GM12878 (cell line): ENCODE results near the gene SPCS3. TPM values are rescaled to one million over a fixed set of nuclear protein-coding genes. Genes with fewer than 3 reads are reported as not detected.

Experiments
- ATAC-seq: fragments of 200-7000 bp; cut with Tn5 transposase; 3 replicates; pipeline ENCODE4 v1.9.1; 2020; ENCODE audit warnings: mild to moderate bottlenecking, moderate library complexity
- BruUV-seq: library from RNA; stranded (reverse); fragments of 400-500 nt; replicated peaks from 2 replicates; lab custom pipeline; 2021; lab: Mats Ljungman, UMichigan
- CTCF ChIA-PET: fragments of 300-600 bp; sonication (Branson Sonifier 250); formaldehyde crosslinking; extraction: SDS; loops from one replicate; lab custom pipeline; 2021; ENCODE audit warnings: inconsistent platforms; lab: Yijun Ruan, JAX
- POLR2A ChIA-PET: fragments of 350-600 bp; formaldehyde crosslinking; extraction: SDS; loops from one replicate; lab custom pipeline; 2021; ENCODE audit warnings: inconsistent platforms; lab: Charles Lee
- RAD21 ChIA-PET: fragments of 300-600 bp; sonication (Branson Sonifier 250); formaldehyde crosslinking; loops from one replicate; lab custom pipeline; 2023; ENCODE audit warnings: antibody characterized with exemption; ENCODE audit not compliant: unreplicated experiment; lab: Charles Lee
- SMC1A ChIA-PET: fragments of 300-600 bp; sonication (Branson Sonifier 250); formaldehyde crosslinking; loops from one replicate; lab custom pipeline; 2023; ENCODE audit not compliant: unreplicated experiment, uncharacterized antibody; lab: Charles Lee
- DNase-seq: peaks from one replicate; pipeline ENCODE4 v3.0.0-alpha.2; 2011; ENCODE audit warnings: low read depth, low spot score
- FAIRE-seq: peaks from 3 replicates; lab custom pipeline; 2011; peaks lifted over from hg19 to GRCh38; lab: Jason Lieb, UNC
- H2AFZ ChIP-seq: 2 replicates; pipeline ENCODE4 v1.6.0; 2011; ENCODE audit warnings: low read depth, low read length, control low read depth; ENCODE audit not compliant: control insufficient read depth
- H3K27ac ChIP-seq: 2 replicates; pipeline ENCODE4 v1.5.1; 2011; ENCODE audit warnings: control low read depth; ENCODE audit not compliant: control insufficient read depth, insufficient read depth
- H3K27me3 ChIP-seq, 2 experiments: replicated peaks in 1 of 2; 2 replicates each; pipeline versions ENCODE4 v1.6.0 to v1.6.1; 2011; ENCODE audit warnings: low read length in 1 of 2; ENCODE audit not compliant: control insufficient read depth in 2 of 2, insufficient read depth in 2 of 2
- H3K36me3 ChIP-seq, 2 experiments: 2 replicates each; pipeline ENCODE4 v1.5.1; 2011; ENCODE audit warnings: low read length in 1 of 2; ENCODE audit not compliant: control insufficient read depth in 2 of 2, insufficient read depth in 2 of 2
- H3K4me1 ChIP-seq: 2 replicates; pipeline ENCODE4 v1.6.1; 2011; ENCODE audit warnings: mild to moderate bottlenecking, low read length, moderate library complexity, mixed read lengths; ENCODE audit not compliant: control insufficient read depth, insufficient read depth
- H3K4me2 ChIP-seq: 2 replicates; pipeline ENCODE4 v1.6.0; 2011; ENCODE audit warnings: control low read depth; ENCODE audit not compliant: control insufficient read depth, insufficient read depth
- H3K4me3 ChIP-seq: fragments of 200-600 bp; sonication (generic); 2 replicates; pipeline ENCODE4 v1.5.1; 2016
- H3K79me2 ChIP-seq: 2 replicates; pipeline ENCODE4 v1.6.0; 2011; ENCODE audit warnings: low read length; ENCODE audit not compliant: control insufficient read depth, insufficient read depth
- H3K9ac ChIP-seq: 2 replicates; pipeline ENCODE4 v1.8.0; 2011; ENCODE audit warnings: low read length, control low read depth, mixed read lengths; ENCODE audit not compliant: control insufficient read depth, insufficient read depth
- H3K9me3 ChIP-seq: replicated peaks from 3 replicates; pipeline ENCODE4 v1.5.1; 2011; ENCODE audit warnings: mild to moderate bottlenecking, low read length; ENCODE audit not compliant: control insufficient read depth, insufficient read depth
- H4K20me1 ChIP-seq: 2 replicates; pipeline ENCODE4 v1.6.0; 2011; ENCODE audit not compliant: control insufficient read depth, insufficient read depth
- ATF7 ChIP-seq: fragments of 450-650 bp; IDR thresholded peaks from 2 replicates; pipeline ENCODE4 v1.6.1; 2016; ENCODE audit warnings: low read depth, mild to moderate bottlenecking
- BRCA1 ChIP-seq: IDR thresholded peaks from 2 replicates; pipeline ENCODE4 v1.6.1; 2011; ENCODE audit warnings: low read depth, low read length, improper control_type of control experiment
- GABPA ChIP-seq: IDR thresholded peaks from 2 replicates; pipeline ENCODE4 v1.6.1; 2014; ENCODE audit warnings: antibody characterized with exemption, low read depth, mild to moderate bottlenecking, inconsistent platforms
- IKZF2 ChIP-seq, 2 experiments: fragments of 450-650 bp; IDR thresholded peaks; 2 replicates each; pipeline ENCODE4 v1.6.1; 2017; ENCODE audit warnings: mild to moderate bottlenecking in 2 of 2, moderate library complexity in 2 of 2
- NR2F1 ChIP-seq: fragments of 450-650 bp; conservative IDR thresholded peaks from 2 replicates; pipeline ENCODE4 v1.6.1; 2017; ENCODE audit warnings: mild to moderate bottlenecking
- RAD21 ChIP-seq: IDR thresholded peaks from 2 replicates; pipeline ENCODE4 v1.6.1; 2011; ENCODE audit warnings: mild to moderate bottlenecking, low read depth, low read length, moderate library complexity; ENCODE audit not compliant: insufficient read depth
- RUNX3 ChIP-seq: IDR thresholded peaks from 2 replicates; pipeline ENCODE4 v1.6.1; 2012; ENCODE audit warnings: low read length, inconsistent platforms
- WRNIP1 ChIP-seq: IDR thresholded peaks from 2 replicates; pipeline ENCODE4 v1.6.1; 2011; ENCODE audit warnings: low read depth, low read length, improper control_type of control experiment, borderline replicate concordance
- ZNF384 ChIP-seq: IDR thresholded peaks from 2 replicates; pipeline ENCODE4 v1.6.1; 2012; ENCODE audit warnings: low read depth, mild to moderate bottlenecking, low read length, improper control_type of control experiment, borderline replicate concordance
- WGBS: methylation state at CpG from one replicate; pipeline ENCODE4 v1.1.6; 2016; ENCODE audit warnings: low lambda C conversion rate; ENCODE audit not compliant: insufficient replicate concordance, insufficient coverage; ENCODE audit errors: missing lambda C conversion rate; 5-methylcytosine and 5-hydroxymethylcytosine counted together
- in situ Hi-C: fragments of 300-500 bp; cut with MboI; formaldehyde crosslinking; loops from 9 replicates; pipeline ENCODE4 v1.14.3; 2018; ENCODE audit warnings: mixed read lengths
- intact Hi-C: fragments of 100-400 bp; cut with micrococcal nuclease; formaldehyde crosslinking; loops from one replicate; pipeline ENCODE4 v1.14.2; 2022; ENCODE audit not compliant: unreplicated experiment
- polyA plus RNA-seq, 11 experiments: library from polyadenylated mRNA; depleted of rRNA in 4 of 11; unstranded in 6 of 11; stranded (reverse) in 5 of 11; fragments of >200 nt; fragmentation: Nextera tagmentation in 4 of 11; fragmentation: Illumina TruSeq in 1 of 11; extraction: Ambion mirVana in 4 of 11; extraction: Trizol in 1 of 11; gene quantifications; 1 replicate in 1 of 11; 2 replicates in 10 of 11; pipeline versions ENCODE4 v1.2.1 to v1.2.3, GENCODE V29; 2011 to 2016; ENCODE audit warnings: inconsistent platforms in 2 of 11, missing spikeins in 2 of 11, low read depth in 1 of 11
- total RNA-seq, 4 experiments: library from RNA; depleted of rRNA in 3 of 4; stranded (reverse); fragments of >200 nt in 3 of 4; fragmentation: Illumina TruSeq in 1 of 4; extraction: Trizol in 1 of 4; gene quantifications; 2 replicates each; pipeline versions ENCODE4 v1.2.1 to v1.2.3, GENCODE V29; 2013 to 2021
- TF ChIP-seq, protein P1 (sequence below): IDR thresholded peaks from 2 replicates; pipeline ENCODE4 v1.6.1; 2012; ENCODE audit warnings: low read length, inconsistent platforms
- TF ChIP-seq, protein P2 (sequence below): fragments of 450-650 bp; IDR thresholded peaks from 2 replicates; pipeline ENCODE4 v1.6.1; 2016; ENCODE audit warnings: mild to moderate bottlenecking
- TF ChIP-seq, protein P3 (sequence below): fragments of 450-650 bp; conservative IDR thresholded peaks from 2 replicates; pipeline ENCODE4 v1.6.1; 2017; ENCODE audit warnings: mild to moderate bottlenecking, moderate library complexity

SPCS3 gene
- total and polyA plus RNA-seq, 10 of the 15 experiments (the other 5 are each of a cell fraction or from before 2014, with no cell fraction given) = 50.0 to 151 (median 76.4) TPM

DNA sequence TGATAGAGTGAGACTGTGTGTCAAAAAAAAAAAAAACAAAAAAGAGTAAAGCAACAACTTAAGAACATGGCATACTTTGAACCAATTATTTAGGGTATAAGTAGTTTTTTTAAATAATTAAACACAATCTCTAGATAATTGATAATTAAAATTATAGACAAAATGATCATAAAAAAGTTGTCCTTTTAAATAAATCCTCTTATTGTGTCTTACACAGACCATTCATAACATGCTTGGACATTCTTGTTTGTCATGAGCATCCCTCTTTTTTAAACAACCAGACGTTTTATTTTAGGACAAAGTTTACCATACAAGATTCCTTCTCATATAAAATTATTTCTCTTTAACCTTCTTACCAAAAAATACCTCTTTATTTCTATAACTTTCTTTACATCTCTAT lies 35.1 kb downstream of the SPCS3 start:
- FAIRE-seq (no peak), ATAC-seq (no peak), DNase-seq (no peak)
- Histone ChIP-seq H2AFZ (no peak overlapping the region), H3K36me3 (no peaks in the 10 kb centered on the region), H3K79me2 (no peaks in the 10 kb centered on the region), H3K9me3 (no peaks in the 10 kb centered on the region), H3K4me1 (peaks cover 13% of the 10 kb centered on the region), H3K9ac (no peak overlapping the region), H3K27me3 (no peaks in the 10 kb centered on the region), H3K27ac (no peak overlapping the region), H3K4me3 (no peak overlapping the region), H4K20me1 (no peaks in the 10 kb centered on the region), H3K4me2 (no peak overlapping the region)
- in situ Hi-C loops = loop anchor here (25.0 kb wide), 1 partner anchor 982 kb away; no protein-coding TSS in a partner anchor
- no peak for TF ChIP-seq RAD21
- TF ChIP-seq IKZF2 (IDR thresholded peaks at IDR 0.05) = no peak
- ChIA-PET POLR2A (no interaction called here), SMC1A (interaction anchor here (0.8 kb wide), 1 partner anchor 182 kb away, joined by 3 read pairs; no protein-coding TSS in a partner anchor), RAD21 (no interaction called here), CTCF (interaction anchor here (2.2 kb wide), 1 partner anchor 14 kb away, joined by 7 read pairs; no protein-coding TSS in a partner anchor)
- intact Hi-C loops = no loop called here
- 81% methylated on average over 1 of the region's 1 CpG for whole genome bisulfite sequencing
- BruUV-seq = no TSS peak

GRCh38 chr4:176357359-176358082 lies 37.8 kb downstream of the SPCS3 start:
- ATAC-seq = peak; percentile 94
- TF ChIP-seq, protein P1, sequence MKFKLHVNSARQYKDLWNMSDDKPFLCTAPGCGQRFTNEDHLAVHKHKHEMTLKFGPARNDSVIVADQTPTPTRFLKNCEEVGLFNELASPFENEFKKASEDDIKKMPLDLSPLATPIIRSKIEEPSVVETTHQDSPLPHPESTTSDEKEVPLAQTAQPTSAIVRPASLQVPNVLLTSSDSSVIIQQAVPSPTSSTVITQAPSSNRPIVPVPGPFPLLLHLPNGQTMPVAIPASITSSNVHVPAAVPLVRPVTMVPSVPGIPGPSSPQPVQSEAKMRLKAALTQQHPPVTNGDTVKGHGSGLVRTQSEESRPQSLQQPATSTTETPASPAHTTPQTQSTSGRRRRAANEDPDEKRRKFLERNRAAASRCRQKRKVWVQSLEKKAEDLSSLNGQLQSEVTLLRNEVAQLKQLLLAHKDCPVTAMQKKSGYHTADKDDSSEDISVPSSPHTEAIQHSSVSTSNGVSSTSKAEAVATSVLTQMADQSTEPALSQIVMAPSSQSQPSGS = peak; percentile 52; the same call in 1 of the 2 replicates
- no peak for TF ChIP-seq BRCA1
- TF ChIP-seq ATF7 = no peak
- TF ChIP-seq GABPA = no peak
- TF ChIP-seq, protein P2, sequence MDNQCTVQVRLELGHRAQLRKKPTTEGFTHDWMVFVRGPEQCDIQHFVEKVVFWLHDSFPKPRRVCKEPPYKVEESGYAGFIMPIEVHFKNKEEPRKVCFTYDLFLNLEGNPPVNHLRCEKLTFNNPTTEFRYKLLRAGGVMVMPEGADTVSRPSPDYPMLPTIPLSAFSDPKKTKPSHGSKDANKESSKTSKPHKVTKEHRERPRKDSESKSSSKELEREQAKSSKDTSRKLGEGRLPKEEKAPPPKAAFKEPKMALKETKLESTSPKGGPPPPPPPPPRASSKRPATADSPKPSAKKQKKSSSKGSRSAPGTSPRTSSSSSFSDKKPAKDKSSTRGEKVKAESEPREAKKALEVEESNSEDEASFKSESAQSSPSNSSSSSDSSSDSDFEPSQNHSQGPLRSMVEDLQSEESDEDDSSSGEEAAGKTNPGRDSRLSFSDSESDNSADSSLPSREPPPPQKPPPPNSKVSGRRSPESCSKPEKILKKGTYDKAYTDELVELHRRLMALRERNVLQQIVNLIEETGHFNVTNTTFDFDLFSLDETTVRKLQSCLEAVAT = no peak
- peak; percentile 59 for TF ChIP-seq RUNX3
- TF ChIP-seq, protein P3, sequence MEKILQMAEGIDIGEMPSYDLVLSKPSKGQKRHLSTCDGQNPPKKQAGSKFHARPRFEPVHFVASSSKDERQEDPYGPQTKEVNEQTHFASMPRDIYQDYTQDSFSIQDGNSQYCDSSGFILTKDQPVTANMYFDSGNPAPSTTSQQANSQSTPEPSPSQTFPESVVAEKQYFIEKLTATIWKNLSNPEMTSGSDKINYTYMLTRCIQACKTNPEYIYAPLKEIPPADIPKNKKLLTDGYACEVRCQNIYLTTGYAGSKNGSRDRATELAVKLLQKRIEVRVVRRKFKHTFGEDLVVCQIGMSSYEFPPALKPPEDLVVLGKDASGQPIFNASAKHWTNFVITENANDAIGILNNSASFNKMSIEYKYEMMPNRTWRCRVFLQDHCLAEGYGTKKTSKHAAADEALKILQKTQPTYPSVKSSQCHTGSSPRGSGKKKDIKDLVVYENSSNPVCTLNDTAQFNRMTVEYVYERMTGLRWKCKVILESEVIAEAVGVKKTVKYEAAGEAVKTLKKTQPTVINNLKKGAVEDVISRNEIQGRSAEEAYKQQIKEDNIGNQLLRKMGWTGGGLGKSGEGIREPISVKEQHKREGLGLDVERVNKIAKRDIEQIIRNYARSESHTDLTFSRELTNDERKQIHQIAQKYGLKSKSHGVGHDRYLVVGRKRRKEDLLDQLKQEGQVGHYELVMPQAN = no peak
- TF ChIP-seq ZNF384 = peak; percentile 34; the same call in 1 of the 2 replicates
- no peak for TF ChIP-seq WRNIP1
- no peak for TF ChIP-seq NR2F1

More at GRCh38 chr4:176357359-176358082, 37.8 kb downstream of the SPCS3 start:
- H3K4me1 ChIP-seq = peaks cover 13% of the 10 kb centered on the region
- no peak overlapping the region for H3K4me3 ChIP-seq
- DNase-seq (peak; percentile 48), FAIRE-seq (peak; percentile 86)
- BruUV-seq = no TSS peak
- RAD21 ChIA-PET = no interaction called here
- H3K9me3 ChIP-seq = no peaks in the 10 kb centered on the region
- H3K27me3 ChIP-seq = no peaks in the 10 kb centered on the region
- in situ Hi-C loops = loop anchor here (25.0 kb wide), 1 partner anchor 980 kb away; no protein-coding TSS in a partner anchor
- no peaks in the 10 kb centered on the region for H4K20me1 ChIP-seq
- no peaks in the 10 kb centered on the region for H3K36me3 ChIP-seq
- CTCF ChIA-PET = no interaction called here
- H2AFZ ChIP-seq = peak overlapping the region; percentile 28
- POLR2A ChIA-PET = no interaction called here
- no peak overlapping the region for H3K9ac ChIP-seq
- H3K4me2 ChIP-seq = peak overlapping the region; percentile 47
- SMC1A ChIA-PET = no interaction called here
- H3K79me2 ChIP-seq = no peaks in the 10 kb centered on the region
- H3K27ac ChIP-seq = peak overlapping the region; percentile 2; the same call in 1 of the 2 replicates
- intact Hi-C loops = no loop called here
- WGBS = 8% methylated on average over 4 of the region's 4 CpGs
